ENCODE measurements around the gene PORCN. TPM values are rescaled to one million over a fixed set of nuclear protein-coding genes. Genes with fewer than 3 reads are reported as not detected.

PORCN gene
- total RNA-seq, 1 experiment from 2014 or later, result 12.9 TPM

DNA sequence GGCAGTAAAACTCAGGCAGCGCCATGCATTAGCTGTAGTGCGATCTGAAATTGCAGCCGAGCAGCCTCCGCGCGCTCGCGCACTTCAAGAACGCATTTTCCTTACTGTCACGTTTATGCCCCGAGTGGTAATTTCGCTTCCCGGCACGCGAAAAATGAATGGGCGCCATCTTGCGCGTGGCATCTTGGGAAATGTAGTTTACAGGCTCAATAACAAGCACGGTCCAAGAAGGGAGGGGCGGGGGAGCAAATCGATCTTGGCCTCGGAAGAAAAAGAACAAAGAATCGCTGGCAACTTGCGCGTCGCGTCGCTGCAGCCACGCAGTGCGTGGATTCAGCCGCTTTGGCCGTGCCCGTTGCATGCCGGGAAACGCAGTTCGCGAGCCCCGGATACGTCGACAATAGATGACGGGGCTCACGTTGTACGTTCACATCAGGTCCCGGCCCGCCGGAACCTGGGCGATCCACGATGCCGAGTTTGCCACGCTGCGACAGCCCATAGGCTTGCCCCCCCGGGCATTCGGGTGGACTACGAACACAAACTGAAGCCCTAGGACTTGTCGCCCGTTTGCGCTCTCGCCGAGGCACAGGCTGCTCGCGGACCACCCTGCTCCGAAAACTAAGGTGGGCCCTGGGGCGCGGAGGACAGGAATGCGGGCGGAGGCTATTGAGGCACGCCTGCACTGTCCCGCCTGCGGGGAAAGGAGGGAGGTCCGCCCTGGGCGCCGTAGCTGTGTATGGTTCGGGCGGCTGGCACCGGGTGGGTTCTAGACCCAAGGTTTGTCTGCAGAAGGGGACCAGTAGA is 32.8 kb upstream of the PORCN start, which contains the start of gene FTSJ1:
Gene FTSJ1 (plus strand): TSS at position 426 of the 804 bp plus-strand sequence. CDS start 1,849 bp downstream, outside the sequence.
- DNase-seq (ENCODE audit: low read depth, low spot score), result peak; percentile 78
- peak within 1 kb of the TSS; percentile 86 for H3K4me2 ChIP-seq (ENCODE audit: low read length)
- peak within 1 kb of the TSS; percentile 26 for H2AFZ ChIP-seq (ENCODE audit: low read depth, low read length, poor library complexity, severe bottlenecking)
- H4K20me1 ChIP-seq (ENCODE audit: insufficient read depth), result no peaks in the 10 kb centered on the region
- no peaks in the 10 kb centered on the region for H3K9me3 ChIP-seq (ENCODE audit: control insufficient read depth in 1 of 2, insufficient read depth in 1 of 2, low read depth in 1 of 2, low read length in 2 of 2)
- intact Hi-C loops (cut with micrococcal nuclease), result loop anchor here (2.0 to 10.0 kb wide), 3 partner anchors 33 to 99 kb away; partner anchors contain the start of genes PORCN, RBM3 and TBC1D25
- no peaks in the 10 kb centered on the region for H3K27me3 ChIP-seq (ENCODE audit: insufficient read depth, low read length)
- H3K4me3 ChIP-seq (replicated peaks in 1 of 2; ENCODE audit: low read depth in 1 of 2, low read length in 2 of 2), result peak within 1 kb of the TSS; percentile 79 to 86
- ChIA-PET POLR2A (no interaction called here), CTCF (no interaction called here), RAD21 (ENCODE audit: low non-redundant PET in 1 of 2, low total read pairs in 2 of 2, uncharacterized antibody in 2 of 2, unreplicated experiment in 2 of 2) (no interaction called here)
- peaks cover 41% of the 10 kb centered on the region for H3K79me2 ChIP-seq (ENCODE audit: insufficient read depth, low read length)
- peak; percentile 86 for ATAC-seq
- TSS peak; percentile 77 for BruUV-seq (replicated peaks)
- H3K27ac ChIP-seq (ENCODE audit: low read depth, low read length), result peak within 1 kb of the TSS; percentile 71
- no peaks in the 10 kb centered on the region for H3K9me2 ChIP-seq (ENCODE audit: insufficient read depth)
- peak within 1 kb of the TSS; percentile 97 for H3K9ac ChIP-seq (ENCODE audit: low read length)
- H3K36me3 ChIP-seq (ENCODE audit: control insufficient read depth in 1 of 2, insufficient read depth in 2 of 2, low read length in 2 of 2), result peaks cover under 1 to 5% of the 10 kb centered on the region in 2 experiments; a peak in 2 of 4 replicates
- peaks cover 5 to 22% of the 10 kb centered on the region in 2 experiments; a peak in 3 of 4 replicates for H3K4me1 ChIP-seq (ENCODE audit: control insufficient read depth in 1 of 2, insufficient read depth in 2 of 2, low read length in 2 of 2)
- no peak for TF ChIP-seq JUND (IDR thresholded peaks at IDR 0.05)
- TF ChIP-seq SP1 (IDR thresholded peaks at IDR 0.05; ENCODE audit: low read depth), result no peak
- no peak for TF ChIP-seq ZNF274 (IDR thresholded peaks at IDR 0.05; ENCODE audit: low read depth, low read length)
- peak; percentile 92 for TF ChIP-seq YY1 (IDR thresholded peaks at IDR 0.05; ENCODE audit: extremely low read depth, insufficient replicate concordance, low read depth, low read length)
- TF ChIP-seq EGR1 (IDR thresholded peaks at IDR 0.05; ENCODE audit: low read depth), result no peak
- peak; percentile 93 for TF ChIP-seq TCF7L2 (IDR thresholded peaks at IDR 0.05; ENCODE audit: borderline replicate concordance, extremely low read depth, insufficient read depth, insufficient read length)
- TF ChIP-seq EZH2 (IDR thresholded peaks at IDR 0.05), result no peak
- TF ChIP-seq, protein P1, sequence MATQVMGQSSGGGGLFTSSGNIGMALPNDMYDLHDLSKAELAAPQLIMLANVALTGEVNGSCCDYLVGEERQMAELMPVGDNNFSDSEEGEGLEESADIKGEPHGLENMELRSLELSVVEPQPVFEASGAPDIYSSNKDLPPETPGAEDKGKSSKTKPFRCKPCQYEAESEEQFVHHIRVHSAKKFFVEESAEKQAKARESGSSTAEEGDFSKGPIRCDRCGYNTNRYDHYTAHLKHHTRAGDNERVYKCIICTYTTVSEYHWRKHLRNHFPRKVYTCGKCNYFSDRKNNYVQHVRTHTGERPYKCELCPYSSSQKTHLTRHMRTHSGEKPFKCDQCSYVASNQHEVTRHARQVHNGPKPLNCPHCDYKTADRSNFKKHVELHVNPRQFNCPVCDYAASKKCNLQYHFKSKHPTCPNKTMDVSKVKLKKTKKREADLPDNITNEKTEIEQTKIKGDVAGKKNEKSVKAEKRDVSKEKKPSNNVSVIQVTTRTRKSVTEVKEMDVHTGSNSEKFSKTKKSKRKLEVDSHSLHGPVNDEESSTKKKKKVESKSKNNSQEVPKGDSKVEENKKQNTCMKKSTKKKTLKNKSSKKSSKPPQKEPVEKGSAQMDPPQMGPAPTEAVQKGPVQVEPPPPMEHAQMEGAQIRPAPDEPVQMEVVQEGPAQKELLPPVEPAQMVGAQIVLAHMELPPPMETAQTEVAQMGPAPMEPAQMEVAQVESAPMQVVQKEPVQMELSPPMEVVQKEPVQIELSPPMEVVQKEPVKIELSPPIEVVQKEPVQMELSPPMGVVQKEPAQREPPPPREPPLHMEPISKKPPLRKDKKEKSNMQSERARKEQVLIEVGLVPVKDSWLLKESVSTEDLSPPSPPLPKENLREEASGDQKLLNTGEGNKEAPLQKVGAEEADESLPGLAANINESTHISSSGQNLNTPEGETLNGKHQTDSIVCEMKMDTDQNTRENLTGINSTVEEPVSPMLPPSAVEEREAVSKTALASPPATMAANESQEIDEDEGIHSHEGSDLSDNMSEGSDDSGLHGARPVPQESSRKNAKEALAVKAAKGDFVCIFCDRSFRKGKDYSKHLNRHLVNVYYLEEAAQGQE (IDR thresholded peaks at IDR 0.05; ENCODE audit: low read depth), result no peak
- TF ChIP-seq CEBPB (IDR thresholded peaks at IDR 0.05; ENCODE audit: low read depth), result no peak
- peak; percentile 68 for TF ChIP-seq POLR2AphosphoS5 (IDR thresholded peaks at IDR 0.05; ENCODE audit: low read depth, low read length)
- TF ChIP-seq POLR2A (IDR thresholded peaks at IDR 0.05; ENCODE audit: borderline replicate concordance, extremely low read depth, insufficient read depth, insufficient read length), result peak; percentile 45
